ENCODE data around the gene LHX8. TPM values are rescaled to one million over a fixed set of nuclear protein-coding genes. Genes with fewer than 3 reads are reported as not detected.

LHX8 gene
- total RNA-seq, 1 experiment from 2014 or later, result not detected

DNA sequence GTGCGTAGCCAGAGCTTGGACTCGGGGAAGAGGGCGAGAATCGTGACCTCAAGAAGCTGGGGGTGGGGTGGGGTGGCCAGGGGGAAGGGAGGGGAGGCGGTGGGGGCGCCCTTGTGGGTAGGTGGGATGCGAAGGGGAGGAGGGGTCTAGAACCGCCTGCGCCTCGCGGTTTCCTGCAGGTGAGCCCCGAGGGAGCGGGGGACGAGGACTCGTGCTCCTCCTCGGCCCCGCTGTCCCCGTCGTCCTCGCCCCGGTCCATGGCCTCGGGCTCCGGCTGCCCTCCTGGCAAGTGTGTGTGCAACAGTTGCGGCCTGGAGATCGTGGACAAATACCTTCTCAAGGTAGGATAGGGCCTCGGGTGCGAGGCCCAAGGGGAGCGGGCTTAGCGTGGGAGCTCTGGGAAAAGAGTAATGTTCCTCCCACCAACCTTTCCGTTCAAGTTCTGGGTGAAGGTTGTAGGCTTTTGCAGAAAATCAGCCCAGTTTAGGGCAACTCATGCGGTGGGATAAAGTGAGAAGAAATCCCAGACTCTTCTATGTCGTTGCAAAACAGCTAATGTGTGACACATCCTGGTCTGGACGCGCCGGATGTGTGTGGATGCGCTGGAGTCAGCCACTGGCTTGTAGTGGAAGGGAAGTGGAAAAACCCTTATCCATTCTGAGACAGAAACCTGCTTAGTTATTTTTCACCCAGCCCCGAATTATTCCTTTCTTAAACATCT, 2.9 kb downstream of the LHX8 start:
- no peaks in the 10 kb centered on the region for H3K36me3 Mint-ChIP-seq (ENCODE audit: insufficient read depth, unreplicated experiment)
- H3K9me3 Mint-ChIP-seq (ENCODE audit: unreplicated experiment), result peaks cover 15% of the 10 kb centered on the region
- CTCF ChIA-PET, result no interaction called here
- no peak overlapping the region for H3K4me3 Mint-ChIP-seq (ENCODE audit: unreplicated experiment)
- intact Hi-C loops (cut with micrococcal nuclease), result no loop called here
- TF ChIP-seq, protein P1, sequence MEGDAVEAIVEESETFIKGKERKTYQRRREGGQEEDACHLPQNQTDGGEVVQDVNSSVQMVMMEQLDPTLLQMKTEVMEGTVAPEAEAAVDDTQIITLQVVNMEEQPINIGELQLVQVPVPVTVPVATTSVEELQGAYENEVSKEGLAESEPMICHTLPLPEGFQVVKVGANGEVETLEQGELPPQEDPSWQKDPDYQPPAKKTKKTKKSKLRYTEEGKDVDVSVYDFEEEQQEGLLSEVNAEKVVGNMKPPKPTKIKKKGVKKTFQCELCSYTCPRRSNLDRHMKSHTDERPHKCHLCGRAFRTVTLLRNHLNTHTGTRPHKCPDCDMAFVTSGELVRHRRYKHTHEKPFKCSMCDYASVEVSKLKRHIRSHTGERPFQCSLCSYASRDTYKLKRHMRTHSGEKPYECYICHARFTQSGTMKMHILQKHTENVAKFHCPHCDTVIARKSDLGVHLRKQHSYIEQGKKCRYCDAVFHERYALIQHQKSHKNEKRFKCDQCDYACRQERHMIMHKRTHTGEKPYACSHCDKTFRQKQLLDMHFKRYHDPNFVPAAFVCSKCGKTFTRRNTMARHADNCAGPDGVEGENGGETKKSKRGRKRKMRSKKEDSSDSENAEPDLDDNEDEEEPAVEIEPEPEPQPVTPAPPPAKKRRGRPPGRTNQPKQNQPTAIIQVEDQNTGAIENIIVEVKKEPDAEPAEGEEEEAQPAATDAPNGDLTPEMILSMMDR (IDR thresholded peaks at IDR 0.05; ENCODE audit: unreplicated experiment), result no peak
- H3K27me3 Mint-ChIP-seq (ENCODE audit: insufficient read depth, unreplicated experiment), result no peaks in the 10 kb centered on the region
- POLR2A ChIA-PET, result no interaction called here
- DNase-seq (ENCODE audit: unreplicated experiment), result no peak
- no peaks in the 10 kb centered on the region for H3K4me1 Mint-ChIP-seq (ENCODE audit: insufficient read depth, unreplicated experiment)
- no TSS peak for BruUV-seq (replicated peaks)
- no peak overlapping the region for H3K27ac Mint-ChIP-seq (ENCODE audit: low read depth, unreplicated experiment)

DNA sequence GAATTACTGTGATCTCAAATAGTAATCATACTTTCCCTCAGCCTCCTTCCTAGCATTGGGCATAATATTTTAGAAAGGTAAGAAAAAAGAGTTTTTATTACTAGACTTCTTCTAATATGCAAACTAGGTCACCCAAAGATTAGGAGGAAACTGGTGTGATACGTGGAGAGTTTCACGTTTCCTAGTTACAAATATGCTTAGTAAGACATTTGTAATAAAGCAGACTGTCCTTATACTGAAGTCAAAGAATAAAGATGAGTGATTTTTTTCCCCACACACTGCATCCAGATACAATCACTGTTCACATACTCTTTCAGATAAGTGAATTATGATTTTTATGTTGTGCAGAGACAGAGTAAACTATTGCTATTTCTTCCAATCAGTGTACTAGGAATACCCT, 17.9 kb downstream of the LHX8 start:
- TF ChIP-seq, protein P1 (IDR thresholded peaks at IDR 0.05; ENCODE audit: unreplicated experiment), result no peak
- Mint-ChIP-seq H3K36me3 (ENCODE audit: insufficient read depth, unreplicated experiment) (no peaks in the 10 kb centered on the region), H3K4me3 (ENCODE audit: unreplicated experiment) (no peak overlapping the region), H3K27me3 (ENCODE audit: insufficient read depth, unreplicated experiment) (peaks cover 32% of the 10 kb centered on the region), H3K27ac (ENCODE audit: low read depth, unreplicated experiment) (no peak overlapping the region), H3K9me3 (ENCODE audit: unreplicated experiment) (no peaks in the 10 kb centered on the region), H3K4me1 (ENCODE audit: insufficient read depth, unreplicated experiment) (no peaks in the 10 kb centered on the region)
- no peak for DNase-seq (ENCODE audit: unreplicated experiment)
- CTCF ChIA-PET, result interaction anchor here (0.7 kb wide), 1 partner anchor 406 kb away, joined by 3 read pairs; no protein-coding TSS in a partner anchor
- BruUV-seq (replicated peaks), result no TSS peak
- intact Hi-C loops (cut with micrococcal nuclease), result no loop called here
- POLR2A ChIA-PET, result no interaction called here

DNA sequence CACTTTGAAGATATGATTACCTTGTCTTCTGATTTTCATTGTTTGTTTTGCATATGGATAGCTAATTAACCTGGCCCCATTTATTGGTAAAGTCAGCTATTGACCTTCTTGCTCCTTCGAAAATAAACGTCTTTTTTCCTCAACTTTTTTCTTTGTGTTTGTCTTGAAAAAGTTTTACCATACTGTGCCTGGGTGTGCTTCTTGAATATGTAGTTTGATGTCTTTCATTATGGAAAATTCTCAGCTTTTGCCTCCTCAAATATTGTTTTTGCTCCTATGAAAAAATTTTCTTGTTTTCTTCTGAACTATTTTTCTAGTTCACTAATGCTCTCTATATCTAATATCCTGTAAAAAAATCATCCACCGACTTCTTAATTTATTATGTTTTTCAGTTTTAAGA, 25.0 kb downstream of the LHX8 start:
- Mint-ChIP-seq H3K27ac (ENCODE audit: low read depth, unreplicated experiment) (no peak overlapping the region), H3K4me1 (ENCODE audit: insufficient read depth, unreplicated experiment) (no peaks in the 10 kb centered on the region), H3K9me3 (ENCODE audit: unreplicated experiment) (no peaks in the 10 kb centered on the region), H3K4me3 (ENCODE audit: unreplicated experiment) (no peak overlapping the region), H3K36me3 (ENCODE audit: insufficient read depth, unreplicated experiment) (no peaks in the 10 kb centered on the region), H3K27me3 (ENCODE audit: insufficient read depth, unreplicated experiment) (peaks cover 24% of the 10 kb centered on the region)
- intact Hi-C loops (cut with micrococcal nuclease), result no loop called here
- DNase-seq (ENCODE audit: unreplicated experiment), result no peak
- ChIA-PET POLR2A (no interaction called here), CTCF (no interaction called here)
- no TSS peak for BruUV-seq (replicated peaks)
- TF ChIP-seq, protein P1 (IDR thresholded peaks at IDR 0.05; ENCODE audit: unreplicated experiment), result no peak

- Mint-ChIP-seq H3K27ac (ENCODE audit: low read depth, unreplicated experiment) (no peak overlapping the region), H3K36me3 (ENCODE audit: insufficient read depth, unreplicated experiment) (no peaks in the 10 kb centered on the region), H3K4me3 (ENCODE audit: unreplicated experiment) (no peak overlapping the region), H3K4me1 (ENCODE audit: insufficient read depth, unreplicated experiment) (peaks cover 9% of the 10 kb centered on the region), H3K27me3 (ENCODE audit: insufficient read depth, unreplicated experiment) (peaks cover 16% of the 10 kb centered on the region), H3K9me3 (ENCODE audit: unreplicated experiment) (no peaks in the 10 kb centered on the region)
- intact Hi-C loops (cut with micrococcal nuclease), result no loop called here
- no TSS peak for BruUV-seq (replicated peaks)
- TF ChIP-seq, protein P1 (IDR thresholded peaks at IDR 0.05; ENCODE audit: unreplicated experiment), result no peak
- no peak for DNase-seq (ENCODE audit: unreplicated experiment)
- ChIA-PET CTCF (interaction anchor here (0.7 kb wide), 1 partner anchor 384 kb away, joined by 3 read pairs; no protein-coding TSS in a partner anchor), POLR2A (interaction anchor here (0.6 kb wide), 1 partner anchor 12 kb away, joined by 3 read pairs; no protein-coding TSS in a partner anchor)
Observed at GRCh38 chr1:75165264-75165663, 31.1 kb downstream of the LHX8 start.

Measured in MCF 10A (cell line).